Tibial artery (tissue), 4 donors: Measurements from ENCODE around the gene GPR68.

Experiments used
- DNase-seq, 2 donors: peaks; one replicate each; pipeline ENCODE4 v3.0.0-alpha.2; 2019
- H3K27ac ChIP-seq, 2 donors: fragments of 200-600 bp; sonication (generic) in 1 of 2; 1 replicate in 1 of 2; 2 replicates in 1 of 2; pipeline ENCODE4 v1.5.1; 2018 to 2019; ENCODE audit warnings: mild to moderate bottlenecking in 1 of 2
- H3K27me3 ChIP-seq, 2 donors: fragments of 200-600 bp; sonication (generic) in 1 of 2; one replicate each; pipeline versions ENCODE4 v1.5.1 to v1.6.0; 2016 to 2019
- H3K36me3 ChIP-seq, 3 donors: fragments of 200-600 bp; sonication (generic) in 2 of 3; one replicate each; pipeline ENCODE4 v1.5.1; 2016 to 2019; ENCODE audit warnings: mild to moderate bottlenecking in 2 of 3
- H3K4me1 ChIP-seq, 4 donors: fragments of 200-600 bp; sonication (generic) in 2 of 4; 1 replicate in 3 of 4; 2 replicates in 1 of 4; pipeline ENCODE4 v1.5.1; 2016 to 2019
- H3K4me3 ChIP-seq, 2 donors: fragments of 200-600 bp; sonication (generic) in 1 of 2; 1 replicate in 1 of 2; 2 replicates in 1 of 2; pipeline ENCODE4 v1.5.1; 2018 to 2019; ENCODE audit warnings: mild to moderate bottlenecking in 2 of 2
- H3K9me3 ChIP-seq, 3 donors: fragments of 200-600 bp; sonication (generic) in 1 of 3; one replicate each; pipeline ENCODE4 v1.5.1; 2016 to 2019
- intact Hi-C: fragments of 100-400 bp; cut with DNase I; formaldehyde crosslinking; loops from one replicate; pipeline ENCODE4 v1.15.0; 2023; ENCODE audit warnings: low total_unique reads
- TF ChIP-seq, protein P1 (sequence below), 2 experiments: fragments of 200-600 bp in 1 of 2; fragments of 450-650 bp in 1 of 2; IDR thresholded peaks; one replicate each; pipeline ENCODE4 v1.5.1; 2017 to 2019; ENCODE audit warnings: antibody characterized with exemption in 2 of 2, mild to moderate bottlenecking in 1 of 2, moderate library complexity in 1 of 2

Gene GPR68

DNA sequence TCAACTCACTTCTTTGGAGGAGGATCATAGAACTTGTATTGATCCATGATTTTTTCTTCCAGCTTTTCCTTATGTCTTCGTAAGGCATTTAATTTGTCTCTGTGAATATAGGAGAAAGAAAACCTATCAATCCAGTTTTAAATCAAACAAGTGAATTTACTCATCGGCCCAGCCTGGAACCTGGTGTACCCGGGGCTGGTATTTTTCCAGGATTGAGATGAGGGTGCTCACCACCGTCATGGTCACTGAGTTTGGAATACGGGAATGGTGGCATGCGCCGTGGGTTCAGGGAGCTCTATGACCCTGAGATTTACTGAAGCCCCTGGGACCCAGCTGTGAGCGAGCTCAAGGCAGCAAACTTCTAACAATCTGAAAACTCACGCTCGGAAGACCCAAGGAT is 46.5 kb upstream of the GPR68 start:
- DNase-seq = no peak
- H3K36me3 ChIP-seq = no peaks in the 10 kb centered on the region
- H3K4me3 ChIP-seq = no peak overlapping the region
- peaks cover 0 to 6% (median 3%) of the 10 kb centered on the region in 4 donors for H3K4me1 ChIP-seq
- intact Hi-C loops = no loop called here
- H3K27ac ChIP-seq = no peak overlapping the region
- H3K9me3 ChIP-seq = no peaks in the 10 kb centered on the region
- H3K27me3 ChIP-seq = peaks cover 0 to 8% of the 10 kb centered on the region in 2 donors
- TF ChIP-seq, protein P1, sequence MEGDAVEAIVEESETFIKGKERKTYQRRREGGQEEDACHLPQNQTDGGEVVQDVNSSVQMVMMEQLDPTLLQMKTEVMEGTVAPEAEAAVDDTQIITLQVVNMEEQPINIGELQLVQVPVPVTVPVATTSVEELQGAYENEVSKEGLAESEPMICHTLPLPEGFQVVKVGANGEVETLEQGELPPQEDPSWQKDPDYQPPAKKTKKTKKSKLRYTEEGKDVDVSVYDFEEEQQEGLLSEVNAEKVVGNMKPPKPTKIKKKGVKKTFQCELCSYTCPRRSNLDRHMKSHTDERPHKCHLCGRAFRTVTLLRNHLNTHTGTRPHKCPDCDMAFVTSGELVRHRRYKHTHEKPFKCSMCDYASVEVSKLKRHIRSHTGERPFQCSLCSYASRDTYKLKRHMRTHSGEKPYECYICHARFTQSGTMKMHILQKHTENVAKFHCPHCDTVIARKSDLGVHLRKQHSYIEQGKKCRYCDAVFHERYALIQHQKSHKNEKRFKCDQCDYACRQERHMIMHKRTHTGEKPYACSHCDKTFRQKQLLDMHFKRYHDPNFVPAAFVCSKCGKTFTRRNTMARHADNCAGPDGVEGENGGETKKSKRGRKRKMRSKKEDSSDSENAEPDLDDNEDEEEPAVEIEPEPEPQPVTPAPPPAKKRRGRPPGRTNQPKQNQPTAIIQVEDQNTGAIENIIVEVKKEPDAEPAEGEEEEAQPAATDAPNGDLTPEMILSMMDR (IDR thresholded peaks at IDR 0.05) = no peak

- peaks cover 0 to 16% (median 9%) of the 10 kb centered on the region in 4 donors for H3K4me1 ChIP-seq
- H3K27me3 ChIP-seq = no peaks in the 10 kb centered on the region
- no peaks in the 10 kb centered on the region for H3K9me3 ChIP-seq
- H3K27ac ChIP-seq = no peak overlapping the region
- DNase-seq = no peak
- H3K36me3 ChIP-seq = no peaks in the 10 kb centered on the region
- TF ChIP-seq, protein P1 (IDR thresholded peaks at IDR 0.05) = no peak
- no peak overlapping the region for H3K4me3 ChIP-seq
- intact Hi-C loops = loop anchor here (5.0 to 10.0 kb wide), 2 partner anchors 102 to 375 kb away; no protein-coding TSS in a partner anchor
These were observed 45.0 kb upstream of the GPR68 start for GRCh38 chr14:91289464-91289863.

DNA sequence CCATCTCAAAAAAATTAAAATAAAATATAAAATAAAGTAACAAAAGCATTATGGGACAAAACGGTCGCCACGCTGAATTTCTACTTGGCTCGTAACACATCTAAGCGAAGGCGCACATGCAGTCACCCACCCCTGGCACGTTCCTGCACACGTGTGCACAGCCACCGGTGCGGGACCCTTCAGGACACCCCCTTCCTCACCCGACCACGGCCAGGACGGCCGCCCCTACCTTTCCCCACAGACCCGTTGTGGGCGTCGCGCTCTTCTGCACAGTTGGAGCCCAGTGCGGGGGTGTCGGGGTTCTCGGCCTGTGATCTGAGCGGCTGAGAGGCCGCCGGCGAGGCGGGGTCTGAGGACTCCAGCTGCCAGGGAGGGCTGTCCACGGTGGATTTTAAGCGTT is 44.4 kb upstream of the GPR68 start:
- intact Hi-C loops = loop anchor here (5.0 to 10.0 kb wide), 2 partner anchors 102 to 374 kb away; no protein-coding TSS in a partner anchor
- DNase-seq = no peak
- TF ChIP-seq, protein P1 (IDR thresholded peaks at IDR 0.05) = no peak
- Histone ChIP-seq H3K27me3 (no peaks in the 10 kb centered on the region), H3K36me3 (no peaks in the 10 kb centered on the region), H3K9me3 (no peaks in the 10 kb centered on the region), H3K27ac (no peak overlapping the region), H3K4me3 (no peak overlapping the region), H3K4me1 (peaks cover 0 to 22% (median 13%) of the 10 kb centered on the region in 4 donors)

DNA sequence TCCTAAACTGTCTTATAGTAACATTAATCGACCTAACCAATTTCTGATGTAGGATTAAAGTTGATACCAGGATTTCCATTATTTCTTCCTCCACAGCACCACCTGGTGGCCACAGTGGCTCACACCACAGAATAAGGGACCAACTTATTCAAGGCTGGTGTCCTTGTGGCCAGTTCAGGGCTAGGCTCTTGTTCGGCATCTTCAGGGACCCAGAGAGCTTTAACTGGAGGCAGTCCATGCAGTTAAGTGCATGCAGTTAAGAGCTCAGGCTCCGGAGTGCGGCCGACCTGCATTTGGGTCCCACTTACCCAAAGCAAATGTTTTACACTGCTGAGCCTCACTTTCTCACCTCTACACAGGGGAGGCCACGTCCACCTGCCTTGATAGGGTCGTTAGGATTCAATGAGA is 42.0 kb upstream of the GPR68 start:
- TF ChIP-seq, protein P1 (IDR thresholded peaks at IDR 0.05) = peak; percentile 84
- Histone ChIP-seq H3K27ac (no peak overlapping the region), H3K27me3 (no peaks in the 10 kb centered on the region), H3K4me3 (no peak overlapping the region), H3K9me3 (no peaks in the 10 kb centered on the region), H3K36me3 (no peaks in the 10 kb centered on the region), H3K4me1 (peaks cover 0 to 21% (median 10%) of the 10 kb centered on the region in 4 donors)
- intact Hi-C loops = loop anchor here (5.0 to 10.0 kb wide), 2 partner anchors 99 to 372 kb away; no protein-coding TSS in a partner anchor
- peak; percentile 78 to 80 for DNase-seq

GRCh38 chr14:91284791-91285548 is 40.5 kb upstream of the GPR68 start:
- Histone ChIP-seq H3K27ac (peak overlapping the region; percentile 29 to 46), H3K9me3 (no peaks in the 10 kb centered on the region)
- no peak for DNase-seq

More at GRCh38 chr14:91284791-91285548, 40.5 kb upstream of the GPR68 start:
- TF ChIP-seq, protein P1 (IDR thresholded peaks at IDR 0.05) = no peak
- Histone ChIP-seq H3K4me3 (no peak overlapping the region), H3K36me3 (no peaks in the 10 kb centered on the region), H3K27me3 (no peaks in the 10 kb centered on the region), H3K4me1 (peaks cover 0 to 21% (median 10%) of the 10 kb centered on the region in 4 donors)
- intact Hi-C loops = loop anchor here (5.0 to 10.0 kb wide), 2 partner anchors 98 to 370 kb away; no protein-coding TSS in a partner anchor
